ENCODE data around the gene SPACA9.

The SPACA9 gene

GRCh38 chr9:132878695-132879456 lies at the start of gene SPACA9:
SPACA9 (plus strand) TSS chr9:132878898; CDS start chr9:132883948, 5,050 bp downstream.
- no peak for DNase-seq (ENCODE audit: low read depth)
- no peak for TF ChIP-seq CTCF (IDR thresholded peaks at IDR 0.05; ENCODE audit: low read depth, low read length, missing control alignments)
- peak within 1 kb of the TSS; percentile 98 for H3K4me3 ChIP-seq (ENCODE audit: low read depth, low read length)
- in situ Hi-C loops (cut with HindIII; ENCODE audit: low sequenced_read_pairs), result no loop called here

- no peak overlapping the region for H3K4me3 ChIP-seq (ENCODE audit: low read depth, low read length)
- in situ Hi-C loops (cut with HindIII; ENCODE audit: low sequenced_read_pairs), result no loop called here
- no peak for DNase-seq (ENCODE audit: low read depth)
- no peak for TF ChIP-seq CTCF (IDR thresholded peaks at IDR 0.05; ENCODE audit: low read depth, low read length, missing control alignments)
These were observed 46.4 kb upstream of the SPACA9 start for GRCh38 chr9:132832171-132832881.

GRCh38 chr9:132833550-132834121 lies 45.1 kb upstream of the SPACA9 start:
- in situ Hi-C loops (cut with HindIII; ENCODE audit: low sequenced_read_pairs), result no loop called here
- DNase-seq (ENCODE audit: low read depth), result no peak
- H3K4me3 ChIP-seq (ENCODE audit: low read depth, low read length), result no peak overlapping the region
- no peak for TF ChIP-seq CTCF (IDR thresholded peaks at IDR 0.05; ENCODE audit: low read depth, low read length, missing control alignments)

GRCh38 chr9:132834343-132834742 lies 44.4 kb upstream of the SPACA9 start:
- no peak for TF ChIP-seq CTCF (IDR thresholded peaks at IDR 0.05; ENCODE audit: low read depth, low read length, missing control alignments)
- in situ Hi-C loops (cut with HindIII; ENCODE audit: low sequenced_read_pairs), result no loop called here
- DNase-seq (ENCODE audit: low read depth), result no peak
- no peak overlapping the region for H3K4me3 ChIP-seq (ENCODE audit: low read depth, low read length)

- in situ Hi-C loops (cut with HindIII; ENCODE audit: low sequenced_read_pairs), result no loop called here
- TF ChIP-seq CTCF (IDR thresholded peaks at IDR 0.05; ENCODE audit: low read depth, low read length, missing control alignments), result no peak
- no peak for DNase-seq (ENCODE audit: low read depth)
- no peak overlapping the region for H3K4me3 ChIP-seq (ENCODE audit: low read depth, low read length)
These were observed 41.0 kb upstream of the SPACA9 start for GRCh38 chr9:132837501-132838286.

GRCh38 chr9:132838291-132838690 lies 40.4 kb upstream of the SPACA9 start:
- DNase-seq (ENCODE audit: low read depth), result no peak
- in situ Hi-C loops (cut with HindIII; ENCODE audit: low sequenced_read_pairs), result no loop called here
- no peak overlapping the region for H3K4me3 ChIP-seq (ENCODE audit: low read depth, low read length)
- no peak for TF ChIP-seq CTCF (IDR thresholded peaks at IDR 0.05; ENCODE audit: low read depth, low read length, missing control alignments)
